ENCODE results near the gene SNRK.

Gene SNRK

GRCh38 chr3:43399034-43399433 lies 112.7 kb downstream of the SNRK start:
- no peak for TF ChIP-seq CTCF (IDR thresholded peaks at IDR 0.05; ENCODE audit: control insufficient read depth, extremely low read depth, insufficient read depth)
- DNase-seq (ENCODE audit: low read depth), result no peak
- H3K4me3 ChIP-seq (ENCODE audit: low read depth, low read length), result no peak overlapping the region

GRCh38 chr3:43400167-43400566 lies 113.8 kb downstream of the SNRK start:
- DNase-seq (ENCODE audit: low read depth), result no peak
- TF ChIP-seq CTCF (IDR thresholded peaks at IDR 0.05; ENCODE audit: control insufficient read depth, extremely low read depth, insufficient read depth), result no peak

More at GRCh38 chr3:43400167-43400566, 113.8 kb downstream of the SNRK start:
- H3K4me3 ChIP-seq (ENCODE audit: low read depth, low read length), result no peak overlapping the region
